ENCODE results near the gene BRSK2.

DNA sequence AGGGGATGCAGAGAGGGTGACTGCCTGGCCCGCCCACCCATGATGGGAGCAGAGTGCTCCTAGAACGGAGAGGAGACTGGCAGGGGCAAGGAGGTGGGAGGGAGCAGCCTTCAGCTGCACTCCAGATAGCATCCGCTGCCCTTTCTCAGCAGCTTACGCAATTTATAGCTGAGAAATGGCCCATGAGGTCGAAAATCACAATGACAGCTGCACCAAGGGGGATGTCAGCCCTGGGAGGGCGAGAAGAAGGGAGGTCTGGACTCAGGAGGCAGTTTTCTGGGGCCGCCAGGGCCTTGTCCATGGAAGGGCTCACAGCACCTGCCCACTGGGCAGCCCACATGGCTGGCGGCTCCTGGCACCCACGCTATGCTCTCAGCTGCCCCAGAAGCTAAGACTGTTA, 114.4 kb downstream of the BRSK2 start:
- TF ChIP-seq, protein P1, sequence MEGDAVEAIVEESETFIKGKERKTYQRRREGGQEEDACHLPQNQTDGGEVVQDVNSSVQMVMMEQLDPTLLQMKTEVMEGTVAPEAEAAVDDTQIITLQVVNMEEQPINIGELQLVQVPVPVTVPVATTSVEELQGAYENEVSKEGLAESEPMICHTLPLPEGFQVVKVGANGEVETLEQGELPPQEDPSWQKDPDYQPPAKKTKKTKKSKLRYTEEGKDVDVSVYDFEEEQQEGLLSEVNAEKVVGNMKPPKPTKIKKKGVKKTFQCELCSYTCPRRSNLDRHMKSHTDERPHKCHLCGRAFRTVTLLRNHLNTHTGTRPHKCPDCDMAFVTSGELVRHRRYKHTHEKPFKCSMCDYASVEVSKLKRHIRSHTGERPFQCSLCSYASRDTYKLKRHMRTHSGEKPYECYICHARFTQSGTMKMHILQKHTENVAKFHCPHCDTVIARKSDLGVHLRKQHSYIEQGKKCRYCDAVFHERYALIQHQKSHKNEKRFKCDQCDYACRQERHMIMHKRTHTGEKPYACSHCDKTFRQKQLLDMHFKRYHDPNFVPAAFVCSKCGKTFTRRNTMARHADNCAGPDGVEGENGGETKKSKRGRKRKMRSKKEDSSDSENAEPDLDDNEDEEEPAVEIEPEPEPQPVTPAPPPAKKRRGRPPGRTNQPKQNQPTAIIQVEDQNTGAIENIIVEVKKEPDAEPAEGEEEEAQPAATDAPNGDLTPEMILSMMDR (IDR thresholded peaks at IDR 0.05), result no peak
- TF ChIP-seq TAF1 (IDR thresholded peaks at IDR 0.05; ENCODE audit: borderline replicate concordance, low read depth, low read length) (no peak), RCOR1 (IDR thresholded peaks at IDR 0.05; ENCODE audit: low read length) (no peak), RFX5 (IDR thresholded peaks at IDR 0.05; ENCODE audit: low read length) (no peak), POLR2AphosphoS5 (IDR thresholded peaks at IDR 0.05; ENCODE audit: low read depth, low read length) (no peak), CHD2 (IDR thresholded peaks at IDR 0.05; ENCODE audit: low read length, partially characterized antibody) (no peak), RAD21 (IDR thresholded peaks at IDR 0.05; ENCODE audit: low read length) (no peak), ELF1 (IDR thresholded peaks at IDR 0.05) (no peak), GABPA (IDR thresholded peaks at IDR 0.05; ENCODE audit: low read depth) (no peak), NFIC (IDR thresholded peaks at IDR 0.05; ENCODE audit: borderline replicate concordance) (no peak)
- TF ChIP-seq, protein P2, sequence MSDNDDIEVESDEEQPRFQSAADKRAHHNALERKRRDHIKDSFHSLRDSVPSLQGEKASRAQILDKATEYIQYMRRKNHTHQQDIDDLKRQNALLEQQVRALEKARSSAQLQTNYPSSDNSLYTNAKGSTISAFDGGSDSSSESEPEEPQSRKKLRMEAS (IDR thresholded peaks at IDR 0.05; ENCODE audit: low read depth), result no peak
- TF ChIP-seq, protein P3, sequence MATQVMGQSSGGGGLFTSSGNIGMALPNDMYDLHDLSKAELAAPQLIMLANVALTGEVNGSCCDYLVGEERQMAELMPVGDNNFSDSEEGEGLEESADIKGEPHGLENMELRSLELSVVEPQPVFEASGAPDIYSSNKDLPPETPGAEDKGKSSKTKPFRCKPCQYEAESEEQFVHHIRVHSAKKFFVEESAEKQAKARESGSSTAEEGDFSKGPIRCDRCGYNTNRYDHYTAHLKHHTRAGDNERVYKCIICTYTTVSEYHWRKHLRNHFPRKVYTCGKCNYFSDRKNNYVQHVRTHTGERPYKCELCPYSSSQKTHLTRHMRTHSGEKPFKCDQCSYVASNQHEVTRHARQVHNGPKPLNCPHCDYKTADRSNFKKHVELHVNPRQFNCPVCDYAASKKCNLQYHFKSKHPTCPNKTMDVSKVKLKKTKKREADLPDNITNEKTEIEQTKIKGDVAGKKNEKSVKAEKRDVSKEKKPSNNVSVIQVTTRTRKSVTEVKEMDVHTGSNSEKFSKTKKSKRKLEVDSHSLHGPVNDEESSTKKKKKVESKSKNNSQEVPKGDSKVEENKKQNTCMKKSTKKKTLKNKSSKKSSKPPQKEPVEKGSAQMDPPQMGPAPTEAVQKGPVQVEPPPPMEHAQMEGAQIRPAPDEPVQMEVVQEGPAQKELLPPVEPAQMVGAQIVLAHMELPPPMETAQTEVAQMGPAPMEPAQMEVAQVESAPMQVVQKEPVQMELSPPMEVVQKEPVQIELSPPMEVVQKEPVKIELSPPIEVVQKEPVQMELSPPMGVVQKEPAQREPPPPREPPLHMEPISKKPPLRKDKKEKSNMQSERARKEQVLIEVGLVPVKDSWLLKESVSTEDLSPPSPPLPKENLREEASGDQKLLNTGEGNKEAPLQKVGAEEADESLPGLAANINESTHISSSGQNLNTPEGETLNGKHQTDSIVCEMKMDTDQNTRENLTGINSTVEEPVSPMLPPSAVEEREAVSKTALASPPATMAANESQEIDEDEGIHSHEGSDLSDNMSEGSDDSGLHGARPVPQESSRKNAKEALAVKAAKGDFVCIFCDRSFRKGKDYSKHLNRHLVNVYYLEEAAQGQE (IDR thresholded peaks at IDR 0.05; ENCODE audit: low read depth, low read length), result no peak
